Measurements from ENCODE around the gene POLD2.
"Not testable (repeated sequence)": the region's sequence is repeated elsewhere in the genome, so short reads cannot be mapped to it uniquely, and the experiment has no call there.

POLD2 gene

DNA sequence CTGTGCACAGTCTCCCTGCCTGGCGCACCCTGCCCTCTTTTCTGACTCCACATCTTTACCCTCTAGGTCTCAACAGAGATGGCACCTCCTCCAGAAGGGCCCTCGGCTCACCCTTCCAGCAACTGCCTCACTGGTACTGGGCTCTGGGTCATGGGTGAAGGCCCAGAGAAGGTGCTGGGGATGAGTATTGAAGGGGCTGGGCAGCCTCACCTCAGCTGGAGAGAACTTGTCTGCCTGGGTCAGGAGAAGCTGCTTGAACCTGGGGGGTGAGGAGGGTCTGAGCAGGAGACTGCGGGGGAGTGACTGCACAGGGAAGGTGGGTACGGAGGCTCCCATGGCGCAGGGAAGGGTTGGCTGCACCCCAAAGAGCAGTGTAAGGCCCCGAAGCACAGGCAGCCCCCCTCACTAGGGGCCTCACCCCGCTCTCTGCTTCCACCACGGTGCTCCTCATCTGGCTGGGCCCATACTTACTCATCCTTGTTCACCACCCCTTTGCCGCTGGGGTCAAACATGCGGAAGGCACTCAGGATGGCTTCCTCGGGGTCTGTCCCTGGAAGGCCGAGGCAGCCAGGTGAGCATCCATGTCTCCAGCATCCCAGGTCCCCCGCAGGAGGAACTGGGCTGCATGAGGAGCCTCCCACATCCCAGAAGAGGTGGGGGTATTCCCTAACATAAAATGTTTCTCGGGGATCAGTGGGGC, 16.1 kb upstream of the POLD2 start:
- no peak for DNase-seq (ENCODE audit: low read depth in 2 of 2)

DNA sequence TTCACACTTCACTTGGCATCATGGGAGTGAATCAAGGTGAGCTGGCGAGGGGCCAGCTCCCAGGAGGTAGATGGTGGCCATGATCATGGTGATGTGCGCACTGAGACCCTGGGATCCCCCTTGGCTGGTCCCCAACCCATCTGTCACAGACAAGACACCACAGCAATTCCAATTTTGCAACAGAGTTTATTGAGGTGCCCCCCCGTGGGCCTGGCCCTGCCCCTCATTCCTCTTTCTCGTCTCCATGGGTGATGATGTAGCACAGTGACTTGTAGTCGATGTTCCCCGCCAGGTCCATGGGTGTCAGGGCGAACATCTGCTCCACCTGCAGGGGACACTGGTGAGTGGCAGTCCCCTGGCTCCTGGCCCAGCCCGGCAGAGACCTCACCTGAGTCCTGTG, 15.3 kb upstream of the POLD2 start:
- no peak for DNase-seq (ENCODE audit: low read depth in 2 of 2)

DNA sequence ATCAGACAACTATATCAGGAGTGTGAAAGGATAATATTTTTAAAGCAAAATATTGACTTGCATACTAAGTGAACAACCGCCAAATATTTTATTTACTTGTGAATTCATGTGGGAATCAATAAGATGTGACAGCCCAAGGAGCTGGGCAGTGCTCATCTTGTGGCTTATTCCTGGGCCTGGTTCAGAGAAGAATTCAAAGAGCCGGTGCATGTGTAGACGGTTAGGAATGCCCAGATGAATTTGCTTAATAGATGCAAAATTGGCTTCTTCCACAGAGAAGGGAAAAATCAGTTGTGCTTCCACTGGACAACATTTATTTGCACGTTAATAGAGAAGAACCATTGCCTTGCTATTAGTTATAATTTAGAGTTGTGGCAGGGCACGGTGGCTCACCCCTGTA, 13.4 kb upstream of the POLD2 start:
- no peak for DNase-seq (ENCODE audit: low read depth in 2 of 2)

DNA sequence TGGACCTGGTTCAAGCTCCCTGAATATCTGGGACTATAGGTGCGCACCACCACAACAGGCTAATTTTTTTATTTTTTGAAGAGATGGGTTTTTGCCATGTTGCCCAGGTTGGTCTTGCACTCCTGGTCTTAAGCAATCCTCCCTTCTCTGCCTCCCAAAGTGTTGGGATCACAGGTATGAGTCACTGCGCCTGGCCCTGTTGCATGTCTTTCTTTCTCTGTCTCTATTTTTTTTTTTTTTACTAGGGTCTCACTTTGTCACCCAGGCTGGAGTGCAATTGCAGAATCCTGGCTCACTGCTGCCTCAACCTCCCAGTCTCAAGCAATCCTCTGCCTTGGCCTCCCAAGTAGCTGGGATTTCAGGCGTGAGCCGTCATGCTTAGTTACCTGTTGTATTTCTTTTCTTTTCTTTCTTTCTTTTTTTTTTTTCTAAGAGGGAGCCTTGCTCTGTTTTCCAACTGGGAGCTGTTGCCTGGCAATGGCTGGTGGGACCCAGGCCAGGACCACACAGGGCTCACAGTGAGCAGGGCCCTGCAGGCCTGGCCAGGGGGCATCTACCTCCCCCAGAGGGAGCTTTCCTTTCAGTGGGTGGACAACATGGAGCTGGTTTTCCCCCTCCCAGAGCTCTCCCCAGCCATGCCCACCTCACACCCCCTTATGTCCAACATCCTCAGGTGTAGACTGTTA, 11.7 kb upstream of the POLD2 start:
- DNase-seq (ENCODE audit: low read depth in 2 of 2) = no peak

DNA sequence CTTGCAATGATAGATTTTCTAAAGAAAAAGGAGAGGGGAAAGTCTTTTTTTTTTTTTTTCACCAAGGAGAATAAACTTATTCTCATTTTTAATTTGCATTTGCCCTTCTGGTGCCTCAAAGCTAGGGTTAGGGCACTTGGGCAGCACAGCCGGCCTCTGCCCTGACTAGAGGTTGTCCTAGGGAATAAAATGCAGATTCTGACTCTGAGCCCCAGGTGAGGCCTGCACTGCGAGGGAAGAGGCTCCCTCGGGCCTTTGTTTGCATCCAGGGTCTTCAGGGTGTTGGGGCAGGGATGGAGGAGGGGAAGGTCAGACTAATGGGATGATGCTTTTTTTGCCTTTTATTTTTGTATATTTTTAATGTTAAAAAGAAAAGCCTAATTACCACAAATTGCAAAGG, 9.9 kb upstream of the POLD2 start:
- no peak for DNase-seq (ENCODE audit: low read depth in 2 of 2)

DNA sequence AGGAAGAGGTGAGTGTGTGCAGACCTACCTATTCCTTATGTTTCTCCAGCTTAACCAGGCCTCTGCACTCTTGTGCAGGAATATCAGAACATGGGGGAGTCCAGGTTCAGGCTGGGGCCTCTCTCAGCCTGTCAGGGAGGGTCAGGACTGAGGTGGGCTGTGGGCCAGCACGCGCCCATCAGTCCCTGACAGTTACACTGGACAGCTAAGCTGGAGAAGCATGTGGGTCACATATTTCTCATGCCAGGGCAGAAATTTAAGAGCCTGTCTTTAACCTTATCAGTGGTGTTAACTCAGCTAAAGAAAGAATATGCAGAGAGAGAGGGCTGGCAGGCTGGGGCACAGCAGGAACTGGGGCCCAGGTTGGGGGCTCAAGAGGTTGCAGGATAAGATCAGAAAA, 8.7 kb upstream of the POLD2 start:
- no peak for DNase-seq (ENCODE audit: low read depth in 2 of 2)

DNA sequence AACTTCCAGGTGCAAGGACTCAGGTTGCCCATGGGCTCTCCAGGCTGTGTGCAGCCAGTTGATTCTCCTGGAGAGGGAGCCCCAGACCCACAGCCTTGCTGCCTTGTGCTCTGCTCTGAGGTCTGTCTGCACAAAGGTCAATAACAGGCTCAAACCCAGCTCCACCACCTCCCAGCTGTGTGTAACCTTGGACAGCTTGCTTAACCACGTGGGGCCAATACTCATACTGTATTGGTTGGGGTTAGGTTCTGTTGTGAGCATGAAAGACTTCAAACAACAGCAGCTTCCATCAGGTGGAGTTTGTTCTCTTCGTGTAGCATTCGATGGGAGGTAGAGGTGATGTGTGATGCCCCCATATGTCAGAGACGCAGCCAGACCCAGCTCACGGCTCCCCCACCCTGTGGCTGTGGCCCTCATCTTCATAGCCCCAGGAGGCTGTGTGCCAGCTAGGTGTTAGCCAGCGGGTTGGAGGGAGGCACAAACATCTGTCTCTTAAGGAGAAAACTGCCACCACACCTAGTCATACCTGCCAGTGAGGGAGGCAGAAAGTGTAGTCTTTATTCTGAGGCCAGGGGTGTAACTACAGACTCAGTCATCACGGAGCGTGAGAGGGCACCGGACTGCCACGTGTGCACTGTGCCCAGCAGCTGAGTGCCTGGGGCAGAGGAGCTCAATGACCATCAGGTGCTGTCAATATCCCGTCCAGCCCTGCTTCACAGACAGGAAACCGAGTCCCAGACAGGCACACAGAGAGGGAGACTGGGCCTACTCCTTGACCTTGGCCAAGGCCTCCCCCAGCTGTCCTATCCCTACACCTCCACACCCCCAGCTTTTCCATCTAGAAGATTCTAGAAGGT, 8.1 kb upstream of the POLD2 start:
- DNase-seq (ENCODE audit: low read depth in 2 of 2) = no peak

DNA sequence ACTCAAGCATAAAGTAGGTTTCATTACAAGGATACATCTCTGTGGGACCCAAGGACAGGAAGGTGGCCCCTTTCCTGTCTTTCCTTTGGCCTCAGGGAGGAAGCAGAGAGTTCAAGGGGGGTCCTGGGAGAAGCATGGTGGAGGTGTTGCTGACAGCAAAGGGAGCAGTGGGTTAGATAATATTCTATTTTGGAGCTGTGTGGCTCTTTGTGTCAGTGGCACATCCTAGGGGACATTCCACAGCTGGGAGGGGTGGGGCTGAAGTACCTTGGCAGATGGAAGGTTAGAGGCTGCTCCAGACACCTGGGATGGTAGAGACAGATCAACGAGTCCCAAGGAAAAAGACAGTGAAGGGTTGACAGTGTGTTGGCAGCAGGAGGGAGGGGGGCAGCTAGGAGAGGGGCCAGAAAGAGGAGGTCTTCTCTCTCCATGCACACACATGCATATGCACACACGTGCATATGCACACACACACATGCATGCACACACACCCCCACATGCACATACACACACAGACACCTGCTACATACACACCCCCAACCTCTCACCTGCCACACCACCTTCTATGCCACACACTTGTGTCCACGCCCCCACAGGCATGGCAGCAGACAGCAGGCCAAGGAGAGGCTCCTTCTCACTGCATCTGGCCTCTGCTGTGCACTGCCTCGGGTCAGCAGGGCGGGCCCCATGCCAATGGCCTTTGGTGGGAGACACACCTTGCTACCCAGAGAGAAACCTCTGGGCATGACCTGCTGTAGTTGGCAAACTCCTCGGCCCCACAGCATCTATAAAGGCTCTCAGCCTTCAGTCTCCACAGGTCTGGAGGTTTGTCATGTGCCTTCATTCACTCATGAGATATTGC, 5.6 kb upstream of the POLD2 start:
- no peak for DNase-seq (ENCODE audit: low read depth in 2 of 2)

DNA sequence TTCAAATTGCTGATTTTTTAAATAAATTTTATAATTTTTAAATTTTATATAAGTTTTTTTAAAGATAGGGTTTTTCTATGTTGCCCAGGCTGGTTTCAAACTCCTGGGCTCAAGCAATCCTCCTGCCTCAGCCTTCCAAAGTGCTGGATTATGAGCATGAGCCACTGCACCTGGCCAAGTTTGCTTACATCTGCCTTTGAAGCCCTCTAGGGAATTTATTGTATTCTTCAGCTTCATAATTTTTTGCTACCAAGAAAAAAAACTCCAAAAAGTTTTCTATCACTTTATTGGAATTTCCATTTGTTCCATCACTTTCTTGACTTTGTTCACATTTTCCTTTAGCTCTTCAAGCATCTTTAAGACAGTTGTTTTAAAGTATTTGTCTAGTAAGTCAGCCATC, 3.8 kb upstream of the POLD2 start:
- no peak for DNase-seq (ENCODE audit: low read depth in 2 of 2)

DNA sequence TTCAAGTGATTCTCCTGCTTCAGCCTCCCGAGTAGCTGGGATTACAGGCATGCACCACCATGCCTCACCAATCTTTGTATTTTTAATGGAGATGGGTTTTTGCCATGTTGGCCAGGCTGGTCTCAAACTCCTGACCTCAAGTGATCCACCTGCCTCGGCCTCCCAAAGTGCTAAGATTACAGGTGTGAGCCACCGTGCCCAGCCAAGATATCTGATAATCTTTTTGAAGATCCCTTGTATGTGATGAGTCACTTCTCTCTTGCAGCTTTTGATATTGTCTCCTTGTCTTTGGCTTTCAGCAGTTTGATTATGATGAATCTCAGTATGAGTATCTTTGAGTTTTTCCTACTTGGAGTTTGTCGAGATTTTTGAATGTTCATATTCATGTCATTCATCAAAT, 3.2 kb upstream of the POLD2 start:
- not testable (repeated sequence) for DNase-seq (ENCODE audit: low read depth in 2 of 2)

DNA sequence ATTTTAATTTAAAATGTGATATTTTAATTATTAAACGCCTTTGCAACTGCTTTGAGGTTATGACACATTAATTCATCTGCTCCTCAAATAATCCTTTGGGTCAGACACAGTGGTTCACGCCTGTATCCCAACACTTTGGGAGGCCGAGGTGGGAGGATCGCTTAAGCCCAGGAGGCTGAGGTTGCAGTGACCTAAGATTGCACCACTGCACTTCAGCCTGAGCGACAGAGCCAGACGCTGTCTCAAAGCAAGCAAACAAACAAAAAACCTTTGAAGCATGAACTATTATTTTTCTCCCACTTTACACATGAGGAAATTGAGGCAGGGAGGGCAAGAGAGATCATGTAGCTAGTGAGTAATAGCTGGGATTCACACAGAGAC, 1.5 kb upstream of the POLD2 start:
- DNase-seq (ENCODE audit: low read depth in 2 of 2) = no peak

DNA sequence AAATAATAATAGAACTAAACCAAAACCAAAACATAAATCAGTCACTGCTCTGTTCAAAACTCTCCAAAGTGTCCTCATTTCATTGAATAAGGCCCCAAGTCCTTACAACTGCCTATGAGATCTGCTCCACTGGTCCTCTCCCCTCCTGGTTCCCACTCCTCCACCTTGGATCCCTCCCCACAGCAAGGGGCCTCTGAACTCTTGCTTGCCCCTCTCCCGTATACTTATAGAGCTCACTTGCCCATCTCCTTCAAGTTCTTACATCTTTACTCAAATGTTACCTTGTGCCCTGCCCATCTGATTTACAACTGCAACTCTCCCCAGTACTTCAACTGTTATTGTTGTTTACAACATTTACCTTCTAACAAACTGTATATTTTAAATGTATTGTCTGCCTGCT, 819 bp downstream of the POLD2 start:
- no peak for DNase-seq (ENCODE audit: low read depth in 2 of 2)

DNA sequence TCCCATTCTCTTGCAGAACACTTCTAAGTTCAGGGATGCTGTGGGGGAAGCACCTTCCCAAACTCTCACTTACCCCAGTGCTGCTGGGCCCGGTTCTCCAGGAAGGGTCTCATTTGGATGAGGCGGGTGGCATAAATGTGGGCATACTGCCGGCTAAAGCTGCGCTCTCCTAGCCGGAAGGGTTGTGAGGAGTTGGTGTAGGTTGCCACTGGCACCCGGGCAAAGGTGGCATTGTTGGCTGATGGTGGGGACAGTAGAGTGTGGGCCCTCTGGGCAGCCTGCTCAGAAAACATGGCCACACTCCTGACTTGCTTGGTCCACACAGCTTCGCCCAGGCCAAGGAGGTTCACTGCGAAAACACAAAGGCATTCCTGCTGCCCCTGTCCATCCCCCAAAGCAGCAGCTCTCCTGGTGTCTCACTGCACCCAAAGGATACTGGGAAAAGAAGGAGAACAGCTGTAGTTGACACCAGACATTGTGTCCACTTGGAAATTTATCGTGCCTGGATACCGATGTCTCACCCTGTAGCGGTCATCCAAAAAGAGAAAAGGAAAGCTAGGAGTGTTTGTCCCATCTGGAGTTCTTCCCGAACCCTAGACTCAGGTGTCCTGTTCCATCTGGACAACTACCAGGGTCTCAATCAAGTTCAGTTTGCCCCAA, 1.5 kb downstream of the POLD2 start:
- DNase-seq (ENCODE audit: low read depth in 2 of 2) = no peak

DNA sequence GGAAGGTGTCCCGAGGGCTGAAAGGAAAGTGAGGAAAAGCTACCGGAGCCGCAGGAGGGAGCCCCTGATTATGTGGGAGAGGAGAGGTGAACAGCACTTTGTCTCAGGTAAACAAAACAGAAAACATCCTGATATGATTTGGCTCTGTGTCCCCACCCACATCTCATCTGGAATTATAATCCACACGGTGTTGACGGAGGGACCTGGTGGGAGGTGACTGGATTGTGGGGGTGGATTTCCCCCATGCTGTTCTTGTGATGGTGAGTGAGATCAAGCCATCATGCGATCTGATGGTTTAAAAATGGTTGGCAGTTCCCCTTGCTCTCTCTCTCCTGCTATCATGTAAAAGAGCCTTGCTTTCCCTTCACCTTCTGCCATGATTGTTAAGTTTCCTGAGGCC, 3.0 kb downstream of the POLD2 start:
- DNase-seq (ENCODE audit: low read depth in 2 of 2) = no peak

DNA sequence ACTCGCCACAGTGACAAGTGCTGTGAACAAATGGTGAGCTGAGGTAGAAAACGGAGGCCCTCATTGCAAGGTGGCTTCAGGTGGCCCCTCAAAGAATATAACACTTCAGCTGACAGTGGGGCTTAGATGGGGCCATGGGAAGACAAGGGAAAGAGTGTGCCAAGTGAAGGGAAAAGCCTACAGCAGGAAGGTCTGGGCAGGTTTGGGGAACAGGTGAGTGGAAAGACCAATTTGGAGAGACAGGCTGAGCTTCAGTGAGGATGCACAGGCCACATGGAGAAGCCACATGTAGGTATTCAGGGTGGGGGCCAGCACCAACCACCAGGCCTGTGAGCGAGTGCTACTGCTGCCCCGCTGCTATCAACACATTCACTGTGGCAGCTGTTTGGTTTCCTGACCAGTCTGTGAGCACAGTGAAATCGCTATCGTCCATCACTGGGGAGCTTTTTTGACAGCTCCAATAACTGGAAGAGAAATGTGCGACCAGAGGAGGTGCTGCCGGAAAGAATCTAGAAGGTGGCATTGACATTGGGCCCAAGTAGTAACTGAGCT, 3.4 kb downstream of the POLD2 start:
- no peak for DNase-seq (ENCODE audit: low read depth in 2 of 2)

DNA sequence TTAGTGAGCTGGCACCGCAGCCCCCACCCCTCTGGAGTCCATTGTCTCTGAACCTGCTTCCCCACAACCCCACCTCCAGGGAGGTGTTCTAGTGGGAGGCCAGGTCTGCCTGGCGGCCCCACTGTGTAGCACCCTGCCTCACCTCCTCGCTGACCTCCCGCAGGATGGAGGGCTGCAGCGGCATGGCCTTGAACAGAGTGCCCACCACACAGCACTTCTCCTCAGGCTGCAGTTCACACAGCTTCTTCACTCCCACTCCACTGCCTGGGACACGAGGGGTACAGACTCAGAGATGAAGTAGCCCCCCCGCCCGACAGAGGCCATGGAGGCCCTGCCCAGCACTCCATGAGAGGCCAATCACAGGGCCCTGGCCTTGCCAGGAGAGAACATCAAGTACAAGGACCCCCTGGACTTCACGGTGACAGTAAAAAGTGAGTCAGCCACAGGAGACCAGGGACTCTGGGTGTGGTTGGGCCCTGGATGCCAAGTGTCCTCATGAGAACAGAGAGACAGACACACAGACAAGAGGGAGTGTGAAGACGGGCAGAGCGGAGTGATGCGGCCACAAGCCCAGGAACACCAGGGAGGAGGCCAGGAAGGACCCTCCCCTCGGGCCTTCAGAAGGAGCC, 5.4 kb downstream of the POLD2 start:
- DNase-seq (ENCODE audit: low read depth in 2 of 2) = no peak

DNA sequence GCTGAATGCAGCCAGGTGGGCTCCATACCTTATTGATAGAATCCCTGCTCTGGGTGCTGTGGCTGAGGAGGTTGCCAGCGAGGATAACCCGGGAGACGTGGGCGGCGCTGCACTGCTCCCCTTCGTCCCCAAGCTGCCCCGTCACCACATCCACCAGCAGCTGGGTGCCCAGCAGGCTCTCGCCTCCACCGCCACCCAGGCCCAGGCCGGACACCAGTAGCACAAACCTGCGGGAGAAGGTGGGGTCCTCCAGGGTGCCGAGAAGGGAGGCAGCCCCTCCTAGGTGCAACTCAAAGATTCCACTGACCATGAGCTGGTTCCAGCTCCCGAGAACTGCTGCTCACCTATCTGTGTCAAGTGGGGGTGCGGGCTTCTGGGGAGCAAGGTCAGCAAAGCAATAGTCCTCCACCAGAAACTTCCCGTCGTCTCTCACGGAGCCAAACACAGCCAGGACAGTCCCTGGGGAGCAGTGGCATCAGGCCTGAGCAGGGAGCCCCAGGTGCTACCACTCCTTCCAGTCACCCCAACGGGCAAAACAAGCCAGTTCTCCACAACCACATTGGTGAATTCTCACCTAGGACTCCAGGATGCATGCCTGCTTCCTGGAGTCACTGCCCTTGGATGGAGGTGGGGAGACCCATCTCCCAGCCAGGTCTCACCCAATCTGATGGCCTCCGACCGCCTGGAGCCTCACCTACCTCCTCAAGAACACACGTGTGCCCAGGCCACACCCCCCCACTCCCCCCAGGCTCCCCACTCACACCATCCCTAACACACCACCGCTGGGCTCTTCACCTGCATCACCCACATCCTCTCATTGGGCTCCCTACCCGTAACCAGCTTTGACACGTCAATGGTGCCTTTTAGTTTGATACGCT, 6.3 kb downstream of the POLD2 start:
- no peak for DNase-seq (ENCODE audit: low read depth in 2 of 2)

DNA sequence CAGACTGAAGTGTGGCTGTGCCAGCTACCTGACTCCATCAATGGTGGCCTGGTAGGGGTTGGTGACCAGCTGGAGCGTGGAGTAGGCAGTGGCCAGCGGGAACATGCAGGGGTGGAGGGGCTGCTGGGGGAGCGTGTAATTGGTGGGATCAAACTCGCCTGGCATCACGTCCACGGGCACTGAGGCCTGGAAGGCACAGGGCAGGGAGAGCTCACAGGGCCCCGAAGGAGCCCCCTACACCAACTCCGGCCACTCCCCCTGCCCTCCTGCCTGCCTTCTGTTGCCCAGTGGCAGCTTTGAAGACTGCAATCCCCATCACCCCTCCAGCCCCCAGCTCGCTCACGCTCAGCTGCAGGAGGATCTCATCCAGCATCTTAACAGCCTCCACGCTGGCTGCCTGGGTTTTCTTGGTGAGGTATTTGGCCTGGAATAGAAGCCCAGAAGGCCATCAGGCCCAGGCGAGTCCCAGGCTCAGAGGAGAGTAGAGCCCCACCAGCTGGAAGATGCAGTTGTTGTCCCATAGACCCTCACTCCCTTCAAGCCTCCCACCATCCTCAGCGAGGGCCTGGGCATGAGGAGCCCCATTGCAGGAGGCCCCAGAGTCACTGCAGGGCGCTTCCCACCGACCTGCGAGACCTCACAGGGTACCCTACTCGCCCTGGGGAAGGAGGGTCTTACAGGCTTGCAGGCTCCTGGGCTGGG, 7.1 kb downstream of the POLD2 start:
- no peak for DNase-seq (ENCODE audit: low read depth in 2 of 2)
